Measurements from ENCODE around the gene TXNDC12.

DNA sequence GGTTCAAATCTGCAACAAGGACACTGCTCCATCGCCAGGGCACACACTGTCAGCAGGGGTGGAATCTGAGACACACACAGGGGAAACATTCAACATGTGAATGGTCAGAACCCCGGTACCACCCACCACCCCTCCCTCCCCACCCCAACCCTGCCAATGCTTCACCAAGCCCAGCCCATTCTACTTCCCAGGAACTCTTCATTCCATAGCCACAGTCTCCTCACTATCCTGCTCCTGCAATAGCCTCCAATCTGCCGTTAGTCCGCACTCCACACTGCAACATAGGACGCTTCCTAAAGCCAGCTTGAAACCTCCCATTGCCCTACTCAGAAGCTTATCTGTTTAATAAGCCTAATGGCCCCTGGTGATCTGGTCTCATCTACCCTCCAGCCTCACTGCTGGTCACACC, 57.0 kb downstream of the TXNDC12 start:
- TF ChIP-seq EZH2 (optimal IDR thresholded peaks at IDR 0.05; ENCODE audit: low read depth, low read length) (no peak), CTCF (IDR thresholded peaks at IDR 0.05; ENCODE audit: low read length) (no peak)

Data from MM.1S (cell line).